Heart left ventricle (tissue), 13 donors: ENCODE measurements around the gene RXRA.

ENCODE experiments used
- CTCF ChIP-seq, 12 donors: fragments of 200-600 bp; sonication (generic) in 4 of 12; IDR thresholded peaks; one replicate each; pipeline versions ENCODE4 v1.5.0 to v1.8.0; 2018 to 2022; ENCODE audit warnings: antibody characterized with exemption in 12 of 12, mild to moderate bottlenecking in 5 of 12
- POLR2A ChIP-seq, 2 donors: fragments of 450-650 bp; IDR thresholded peaks; one replicate each; pipeline ENCODE4 v1.6.1; 2017; ENCODE audit warnings: antibody characterized with exemption in 2 of 2, mild to moderate bottlenecking in 2 of 2, moderate library complexity in 2 of 2
- donor health status: ischemic (EF 13 %, LVEDD 7.1; RV severe dilation, severe dysfunction).
- donor health status: DM: no; HTN: yes; CAD: no.
- donor health status: DM: no; HTN: no; CAD: no.
- donor health status: ischemic (EF 25% LVEDD 6.9; RV normal size, moderate dysfunction).
- donor health status: ischemic (EF 25% LVEDD 5.7; RV mildly dilated, moderate dysfunction).
- donor health status: ischemic (EF 35%, LVEDD 5.7; RV mildly dilated, moderate dysfunction).
- donor health status: nonischemic (EF 11% LVEDD 7.7; RV severe dilation, severe dysfunction).
- donor health status: DM: yes; HTN: yes; CAD: no.
- donor health status: PGD.
- donor health status: ischemic (EF 29% LVEDD 5.4; RV normal size, mild dysfunction).
- donor health status: nonischemic (EF 23%, LVEDD 6.1; RV moderate dilation, normal function).

GRCh38 chr9:134474055-134474370 is 147.8 kb downstream of the RXRA start:
- no peak for TF ChIP-seq CTCF (IDR thresholded peaks at IDR 0.05)
- no peak for TF ChIP-seq POLR2A (IDR thresholded peaks at IDR 0.05)
